ENCODE measurements around the gene SPTBN1.
A peak's percentile ranks its signal among the peaks of the same experiment; 100 is the strongest.

Gene SPTBN1

GRCh38 chr2:54524226-54524991 is 68.3 kb downstream of the SPTBN1 start:
- no peak for TF ChIP-seq TAF1 (IDR thresholded peaks at IDR 0.05; ENCODE audit: low read depth)
- TF ChIP-seq USF1 (IDR thresholded peaks at IDR 0.05) = peak; percentile 35; the same call in 1 of the 2 replicates

GRCh38 chr2:54525321-54525720 is 69.2 kb downstream of the SPTBN1 start:
- TF ChIP-seq RAD21 (IDR thresholded peaks at IDR 0.05; ENCODE audit: low read depth) (no peak), MAX (IDR thresholded peaks at IDR 0.05) (no peak), TEAD4 (IDR thresholded peaks at IDR 0.05) (no peak), USF1 (IDR thresholded peaks at IDR 0.05) (no peak), ZBTB7A (IDR thresholded peaks at IDR 0.05; ENCODE audit: low read depth) (no peak), TAF1 (IDR thresholded peaks at IDR 0.05; ENCODE audit: low read depth) (no peak), FOXM1 (IDR thresholded peaks at IDR 0.05; ENCODE audit: borderline replicate concordance, low read depth) (no peak), TCF12 (IDR thresholded peaks at IDR 0.05; ENCODE audit: low read depth) (no peak), EP300 (IDR thresholded peaks at IDR 0.05; ENCODE audit: borderline replicate concordance) (no peak), CREB1 (IDR thresholded peaks at IDR 0.05; ENCODE audit: low read depth) (no peak), EGR1 (IDR thresholded peaks at IDR 0.05) (no peak), NFIC (IDR thresholded peaks at IDR 0.05) (no peak), YY1 (IDR thresholded peaks at IDR 0.05; ENCODE audit: low read depth) (no peak), REST (IDR thresholded peaks at IDR 0.05; ENCODE audit: low read depth) (no peak), CEBPB (IDR thresholded peaks at IDR 0.05) (no peak)

- no peak for TF ChIP-seq REST (IDR thresholded peaks at IDR 0.05; ENCODE audit: low read depth)
- no peak for TF ChIP-seq CREB1 (IDR thresholded peaks at IDR 0.05; ENCODE audit: low read depth)
- TF ChIP-seq YY1 (IDR thresholded peaks at IDR 0.05; ENCODE audit: low read depth) = no peak
- TF ChIP-seq NFIC (IDR thresholded peaks at IDR 0.05) = no peak
- no peak for TF ChIP-seq EP300 (IDR thresholded peaks at IDR 0.05; ENCODE audit: borderline replicate concordance)
- TF ChIP-seq MAX (IDR thresholded peaks at IDR 0.05) = no peak
- no peak for TF ChIP-seq CEBPB (IDR thresholded peaks at IDR 0.05)
- TF ChIP-seq EGR1 (IDR thresholded peaks at IDR 0.05) = no peak
- no peak for TF ChIP-seq TAF1 (IDR thresholded peaks at IDR 0.05; ENCODE audit: low read depth)
- TF ChIP-seq TCF12 (IDR thresholded peaks at IDR 0.05; ENCODE audit: low read depth) = no peak
- no peak for TF ChIP-seq USF1 (IDR thresholded peaks at IDR 0.05)
- TF ChIP-seq RAD21 (IDR thresholded peaks at IDR 0.05; ENCODE audit: low read depth) = no peak
- TF ChIP-seq FOXM1 (IDR thresholded peaks at IDR 0.05; ENCODE audit: borderline replicate concordance, low read depth) = no peak
- TF ChIP-seq ZBTB7A (IDR thresholded peaks at IDR 0.05; ENCODE audit: low read depth) = no peak
- TF ChIP-seq TEAD4 (IDR thresholded peaks at IDR 0.05) = no peak
Observed at GRCh38 chr2:54526226-54526879, 70.2 kb downstream of the SPTBN1 start.

- TF ChIP-seq REST (IDR thresholded peaks at IDR 0.05; ENCODE audit: low read depth) = no peak
- no peak for TF ChIP-seq TAF1 (IDR thresholded peaks at IDR 0.05; ENCODE audit: low read depth)
- no peak for TF ChIP-seq YY1 (IDR thresholded peaks at IDR 0.05; ENCODE audit: low read depth)
Observed at GRCh38 chr2:54528311-54528955, 72.3 kb downstream of the SPTBN1 start.
